Fibroblast of upper back skin (primary cell): Measurements from ENCODE around the gene KCNT2.
"Not testable (repeated sequence)": the region's sequence is repeated elsewhere in the genome, so short reads cannot be mapped to it uniquely, and the experiment has no call there.

Experiments
- DNase-seq: peaks from one replicate; pipeline ENCODE4 v3.0.0-alpha.2; 2013

KCNT2 gene

GRCh38 chr1:196510451-196510850 lies 97.8 kb downstream of the KCNT2 start:
- no peak for DNase-seq

DNA sequence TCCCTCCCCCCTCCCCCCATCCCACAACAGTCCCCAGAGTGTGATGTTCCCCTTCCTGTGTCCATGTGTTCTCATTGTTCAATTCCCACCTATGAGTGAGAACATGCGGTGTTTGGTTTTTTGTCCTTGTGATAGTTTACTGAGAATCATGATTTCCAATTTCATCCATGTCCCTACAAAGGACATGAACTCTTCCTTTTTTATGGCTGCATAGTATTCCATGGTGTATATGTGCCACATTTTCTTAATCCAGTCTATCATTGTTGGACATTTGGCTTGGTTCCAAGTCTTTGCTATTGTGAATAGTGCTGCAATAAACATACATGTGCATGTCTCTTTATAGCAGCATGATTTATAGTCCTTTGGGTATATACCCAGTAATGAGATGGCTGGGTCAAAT lies 104.0 kb downstream of the KCNT2 start:
- not testable (repeated sequence) for DNase-seq

DNA sequence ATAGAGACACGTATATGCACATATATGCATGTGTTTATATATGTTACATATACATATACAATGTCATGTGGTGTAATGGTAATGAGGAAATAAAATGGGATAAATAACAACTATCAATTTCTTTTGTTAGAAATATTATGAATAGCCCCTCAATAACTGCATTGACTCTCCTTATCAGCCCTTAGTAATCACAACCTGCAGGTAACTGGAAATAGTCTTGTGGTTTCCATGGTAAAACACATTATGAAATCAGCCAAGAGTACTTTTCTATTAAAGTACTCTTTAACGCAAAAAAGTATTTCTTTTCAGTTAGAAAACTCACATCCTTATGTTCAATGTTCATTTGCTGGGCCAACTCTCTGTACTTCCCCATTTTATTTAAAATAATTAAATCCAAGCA lies 105.8 kb downstream of the KCNT2 start:
- DNase-seq = no peak

- DNase-seq = no peak
Observed at GRCh38 chr1:196501760-196502428, 106.3 kb downstream of the KCNT2 start.

- DNase-seq = no peak
Observed at GRCh38 chr1:196497817-196498216, 110.4 kb downstream of the KCNT2 start.

DNA sequence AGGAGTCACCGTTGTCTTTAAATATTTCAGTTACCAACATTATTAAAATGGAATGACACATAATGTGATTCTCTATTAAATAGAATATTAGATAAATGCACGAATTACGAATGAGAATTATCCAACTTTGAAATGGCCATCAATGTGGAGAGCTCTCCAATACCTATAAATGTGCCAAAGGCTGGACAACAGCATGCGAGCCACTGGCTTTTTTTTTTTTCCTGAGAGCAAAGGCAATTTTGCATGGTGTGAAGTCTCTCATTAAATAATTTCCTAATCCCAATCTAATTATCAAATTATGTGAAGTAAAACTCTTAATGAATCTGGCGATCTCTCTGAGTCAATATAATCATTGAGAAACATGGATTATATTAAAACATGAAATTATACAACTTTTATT lies 113.5 kb downstream of the KCNT2 start:
- no peak for DNase-seq

DNA sequence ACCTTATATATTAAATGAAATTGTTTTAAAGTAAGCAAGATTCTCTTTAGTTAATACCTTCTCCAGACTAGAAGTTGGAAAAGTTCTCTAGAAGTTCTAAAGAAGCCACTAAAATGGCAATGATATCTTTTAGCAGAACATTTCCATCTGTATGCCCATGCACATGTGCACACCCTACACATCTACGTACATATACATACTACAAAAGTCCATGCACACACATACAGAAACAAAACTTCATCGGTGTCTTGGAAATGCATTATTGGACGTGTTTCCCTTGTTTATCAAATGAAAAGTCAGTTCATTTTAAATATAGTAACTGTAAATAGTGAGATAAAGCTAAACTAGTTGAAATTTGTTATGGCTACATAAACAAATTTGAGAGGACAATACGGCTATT lies 114.4 kb downstream of the KCNT2 start:
- DNase-seq = no peak

GRCh38 chr1:196488579-196488978 lies 119.7 kb downstream of the KCNT2 start:
- no peak for DNase-seq

GRCh38 chr1:196486346-196486745 lies 121.9 kb downstream of the KCNT2 start:
- no peak for DNase-seq

- DNase-seq = no peak
Observed at GRCh38 chr1:196481616-196482015, 126.6 kb downstream of the KCNT2 start.

DNA sequence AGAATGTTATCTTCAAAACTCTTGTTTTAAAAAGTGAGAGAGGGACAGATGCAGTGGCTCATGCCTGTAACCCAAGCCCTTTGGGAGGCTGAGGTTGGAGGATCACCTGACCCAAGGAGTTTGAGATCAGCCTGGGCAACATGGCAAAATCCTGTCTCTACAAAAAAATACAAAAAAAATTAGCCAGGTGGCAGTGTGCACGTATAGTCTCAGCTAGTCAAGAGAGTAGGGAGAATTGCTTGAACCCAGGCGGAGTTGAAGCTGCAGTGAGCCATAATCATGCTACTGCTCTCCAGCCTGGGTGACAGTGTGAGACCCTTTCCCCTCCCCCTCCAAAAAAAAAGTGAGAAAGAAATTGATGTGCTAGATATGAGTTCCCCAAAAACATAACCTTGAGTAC lies 131.0 kb downstream of the KCNT2 start:
- DNase-seq = no peak

GRCh38 chr1:196467230-196467925 lies 140.9 kb downstream of the KCNT2 start:
- DNase-seq = peak; percentile 17

GRCh38 chr1:196466654-196467053 lies 141.6 kb downstream of the KCNT2 start:
- DNase-seq = peak; percentile 79

- DNase-seq = no peak
Observed at GRCh38 chr1:196466166-196466565, 142.1 kb downstream of the KCNT2 start.

- DNase-seq = peak; percentile 79
Observed at GRCh38 chr1:196464480-196464941, 143.7 kb downstream of the KCNT2 start.

- DNase-seq = no peak
Observed at GRCh38 chr1:196462086-196462485, 146.2 kb downstream of the KCNT2 start.

DNA sequence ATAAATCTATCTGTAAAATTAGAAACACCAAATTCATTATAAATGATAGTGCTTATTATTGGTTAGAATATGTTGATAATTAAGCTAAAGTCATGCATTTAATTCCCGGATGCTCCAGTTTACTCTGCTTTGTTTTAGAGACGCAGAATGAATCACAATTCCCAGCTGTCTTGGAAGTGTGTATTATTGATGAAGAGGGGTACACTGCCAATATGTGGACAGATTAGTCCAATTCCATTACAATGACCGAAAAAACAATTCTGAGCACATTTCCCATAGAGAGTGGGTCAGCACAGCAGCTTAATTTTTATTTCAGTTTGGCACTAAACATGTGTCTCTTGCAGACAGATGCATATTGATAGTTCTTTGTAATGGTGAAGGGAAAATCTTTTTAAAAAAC lies 146.7 kb downstream of the KCNT2 start:
- no peak for DNase-seq

DNA sequence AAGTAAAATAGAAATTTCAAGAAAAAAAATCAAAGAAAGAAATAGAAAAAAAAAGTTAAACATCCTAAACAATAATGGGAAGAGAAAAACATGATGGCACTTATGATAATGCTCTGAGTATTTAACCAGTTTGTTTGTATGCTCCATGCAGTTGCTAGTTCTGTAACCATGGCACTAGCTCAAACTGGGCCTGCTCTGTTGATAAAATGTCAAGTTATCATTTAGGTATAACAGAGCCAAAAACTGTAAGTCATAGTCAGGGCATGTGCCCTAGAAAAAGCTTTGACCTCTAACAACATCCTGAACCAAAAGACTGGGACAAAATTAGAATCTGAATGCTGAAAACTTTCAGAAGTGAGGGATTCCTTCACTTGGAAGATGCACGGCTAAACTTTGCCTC lies 148.9 kb downstream of the KCNT2 start:
- DNase-seq = no peak

DNA sequence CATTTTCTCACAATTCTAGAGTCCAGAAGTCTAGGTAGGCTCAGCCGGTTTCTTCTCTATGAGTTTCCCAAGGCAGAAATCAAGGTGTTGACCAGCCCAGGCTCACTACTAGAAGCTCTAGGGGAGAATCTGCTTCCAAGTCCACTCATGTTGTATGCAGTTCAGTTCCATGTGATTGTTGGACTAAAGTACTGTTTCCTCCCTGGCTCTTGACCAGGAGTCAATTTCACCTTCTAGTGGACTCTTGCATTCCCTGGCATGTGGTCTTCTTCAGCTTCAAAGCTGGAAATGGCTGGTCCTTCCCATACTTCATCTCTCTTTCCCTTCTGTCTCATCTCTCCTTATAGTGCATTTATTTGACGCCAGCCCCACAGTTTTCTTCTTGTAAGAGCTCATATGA lies 153.4 kb downstream of the KCNT2 start:
- DNase-seq = no peak

DNA sequence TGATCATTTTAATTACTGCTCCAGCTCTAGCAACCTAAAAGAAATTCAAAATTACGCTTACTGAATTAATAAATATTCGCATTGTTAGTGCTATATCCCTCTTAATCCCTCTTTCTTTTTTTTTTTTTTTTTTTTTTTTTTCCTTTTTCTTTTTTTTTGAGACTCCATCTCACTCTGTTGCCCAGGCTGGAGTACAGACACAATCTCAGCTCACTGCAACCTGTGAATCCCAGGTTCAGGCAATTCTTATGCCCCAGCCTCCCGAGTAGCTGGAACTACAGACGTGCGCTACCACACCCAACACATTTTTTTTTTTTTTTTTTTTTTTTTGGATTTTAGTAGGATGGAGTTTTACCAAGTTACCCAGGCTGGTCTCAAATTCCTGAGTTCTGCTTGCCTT lies 157.1 kb downstream of the KCNT2 start:
- no peak for DNase-seq

DNA sequence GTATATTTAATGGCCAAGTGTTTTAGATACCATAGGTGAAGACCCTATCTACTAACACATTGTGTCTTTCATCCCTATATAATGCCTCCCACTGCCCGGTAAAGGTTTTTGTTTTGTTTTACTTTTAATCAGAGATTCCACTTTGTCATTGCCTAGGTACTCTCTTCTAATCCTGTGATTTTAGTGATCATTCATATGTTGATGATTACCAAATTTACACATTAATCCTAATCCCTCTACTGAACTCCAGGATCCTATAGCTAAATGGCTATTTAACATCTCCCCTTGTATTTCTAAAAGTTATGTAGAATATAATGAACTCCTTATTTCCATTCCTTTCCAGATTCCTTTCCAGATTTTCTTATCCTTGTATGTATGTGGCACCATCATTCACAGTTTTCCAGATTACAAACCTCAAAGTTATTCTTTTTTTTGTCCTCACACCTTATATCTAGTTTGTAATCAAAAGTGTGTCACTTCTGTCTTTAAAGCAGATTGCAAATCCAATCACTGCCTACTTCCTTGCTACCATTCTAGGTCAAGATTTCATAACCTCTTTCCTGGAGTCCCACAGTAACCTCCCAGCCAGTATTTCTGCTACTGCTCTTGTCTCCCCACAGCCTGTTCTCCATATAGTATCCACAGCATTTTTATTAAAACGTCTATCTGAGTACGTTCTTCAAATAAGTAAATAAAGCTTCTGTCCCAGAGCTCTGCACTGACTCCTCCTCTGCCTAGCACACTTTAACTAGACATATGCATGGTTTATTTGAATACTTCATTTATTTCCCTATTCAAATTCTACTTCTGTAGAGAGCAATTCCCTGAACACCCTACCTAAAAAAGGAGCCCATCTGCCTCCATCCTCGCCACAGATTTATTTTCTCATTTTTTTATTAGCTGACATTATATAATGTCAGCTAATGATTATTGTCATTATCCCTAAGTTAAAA lies 157.8 kb downstream of the KCNT2 start:
- DNase-seq = no peak

DNA sequence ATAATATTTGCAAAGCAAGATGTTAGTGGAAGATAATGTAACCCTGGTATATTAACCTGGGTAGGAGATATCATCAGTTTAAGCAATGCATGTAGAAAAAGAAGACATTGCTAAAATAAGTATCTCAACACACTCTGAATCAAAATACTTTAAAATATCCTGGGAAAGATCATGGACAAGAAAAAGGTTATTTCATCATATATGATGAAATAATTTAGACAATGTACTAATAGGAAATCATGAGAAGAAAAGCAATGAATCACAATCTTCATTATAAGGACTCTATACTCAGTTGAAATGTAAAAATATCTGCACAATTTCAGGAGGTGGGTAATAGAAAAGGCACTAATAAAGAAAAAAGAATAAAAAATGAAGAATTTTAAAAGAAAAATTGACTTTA lies 158.8 kb downstream of the KCNT2 start:
- DNase-seq = peak; percentile 6

- no peak for DNase-seq
Observed at GRCh38 chr1:196445775-196446174, 162.5 kb downstream of the KCNT2 start.

DNA sequence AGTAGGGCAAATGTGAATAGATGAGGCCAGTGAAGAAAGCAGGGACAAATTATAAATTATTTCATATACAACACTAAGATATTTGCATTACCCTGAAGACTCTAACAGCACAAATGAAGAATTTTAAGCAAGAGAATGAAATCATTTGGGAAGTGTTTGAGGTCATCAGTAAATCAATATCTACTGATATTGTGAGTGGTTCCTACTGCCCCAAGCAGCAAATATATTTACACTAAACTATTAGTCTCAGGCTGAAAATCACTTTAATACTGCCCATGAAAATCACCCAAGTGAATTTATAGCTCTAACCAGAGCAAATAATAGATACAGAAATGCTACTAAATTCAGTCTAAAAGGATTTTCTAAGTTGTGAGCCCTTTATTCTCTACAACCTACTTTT lies 163.6 kb downstream of the KCNT2 start:
- DNase-seq = no peak
